PC-3 (cell line): Measurements from ENCODE around the gene ILDR1.

Source experiments
- EZH2 ChIP-seq: fragments of 300-600 bp; sonication (generic); IDR thresholded peaks from one replicate; pipeline ENCODE4 v1.6.1; 2017; ENCODE audit warnings: antibody characterized with exemption, mild to moderate bottlenecking, low read length; ENCODE audit not compliant: unreplicated experiment
- EZH2phosphoT487 ChIP-seq: fragments of 300-600 bp; sonication (generic); IDR thresholded peaks from 2 replicates; pipeline ENCODE4 v1.6.1; 2018; ENCODE audit warnings: mild to moderate bottlenecking, antibody characterized with exemption, low read length, borderline replicate concordance
- TF ChIP-seq, protein P1 (sequence below): fragments of 300-600 bp; sonication (generic); conservative IDR thresholded peaks from 2 replicates; pipeline ENCODE4 v1.5.1; 2017; ENCODE audit warnings: antibody characterized with exemption, low read depth, mild to moderate bottlenecking, low read length

- TF ChIP-seq, protein P1, sequence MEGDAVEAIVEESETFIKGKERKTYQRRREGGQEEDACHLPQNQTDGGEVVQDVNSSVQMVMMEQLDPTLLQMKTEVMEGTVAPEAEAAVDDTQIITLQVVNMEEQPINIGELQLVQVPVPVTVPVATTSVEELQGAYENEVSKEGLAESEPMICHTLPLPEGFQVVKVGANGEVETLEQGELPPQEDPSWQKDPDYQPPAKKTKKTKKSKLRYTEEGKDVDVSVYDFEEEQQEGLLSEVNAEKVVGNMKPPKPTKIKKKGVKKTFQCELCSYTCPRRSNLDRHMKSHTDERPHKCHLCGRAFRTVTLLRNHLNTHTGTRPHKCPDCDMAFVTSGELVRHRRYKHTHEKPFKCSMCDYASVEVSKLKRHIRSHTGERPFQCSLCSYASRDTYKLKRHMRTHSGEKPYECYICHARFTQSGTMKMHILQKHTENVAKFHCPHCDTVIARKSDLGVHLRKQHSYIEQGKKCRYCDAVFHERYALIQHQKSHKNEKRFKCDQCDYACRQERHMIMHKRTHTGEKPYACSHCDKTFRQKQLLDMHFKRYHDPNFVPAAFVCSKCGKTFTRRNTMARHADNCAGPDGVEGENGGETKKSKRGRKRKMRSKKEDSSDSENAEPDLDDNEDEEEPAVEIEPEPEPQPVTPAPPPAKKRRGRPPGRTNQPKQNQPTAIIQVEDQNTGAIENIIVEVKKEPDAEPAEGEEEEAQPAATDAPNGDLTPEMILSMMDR: peak; percentile 97
- no peak for TF ChIP-seq EZH2
- no peak for TF ChIP-seq EZH2phosphoT487
Observed at GRCh38 chr3:121995161-121996137, 26.6 kb downstream of the ILDR1 start.
